GM10248 (cell line): ENCODE data around the gene TCEAL7.

ENCODE experiments used
- CTCF ChIA-PET: fragments of 300-600 bp; sonication (Branson Sonifier 250); formaldehyde crosslinking; extraction: SDS; loops from one replicate; lab custom pipeline; 2021; ENCODE audit warnings: antibody characterized with exemption; lab: Yijun Ruan, JAX
- POLR2A ChIA-PET: fragments of 350-650 bp; sonication (Branson Sonifier 250); formaldehyde crosslinking; extraction: SDS; loops from one replicate; lab custom pipeline; 2020; ENCODE audit warnings: antibody characterized with exemption; lab: Yijun Ruan, JAX
- DNase-seq: peaks from one replicate; pipeline ENCODE4 v3.0.0; 2012; ENCODE audit errors: extremely low spot score
- TF ChIP-seq, protein P1 (sequence below): IDR thresholded peaks from 2 replicates; pipeline ENCODE4 v1.5.1; 2012; ENCODE audit warnings: mild to moderate bottlenecking, low read depth; ENCODE audit errors: extremely low read depth, missing control alignments, control extremely low read depth

TCEAL7 gene

DNA sequence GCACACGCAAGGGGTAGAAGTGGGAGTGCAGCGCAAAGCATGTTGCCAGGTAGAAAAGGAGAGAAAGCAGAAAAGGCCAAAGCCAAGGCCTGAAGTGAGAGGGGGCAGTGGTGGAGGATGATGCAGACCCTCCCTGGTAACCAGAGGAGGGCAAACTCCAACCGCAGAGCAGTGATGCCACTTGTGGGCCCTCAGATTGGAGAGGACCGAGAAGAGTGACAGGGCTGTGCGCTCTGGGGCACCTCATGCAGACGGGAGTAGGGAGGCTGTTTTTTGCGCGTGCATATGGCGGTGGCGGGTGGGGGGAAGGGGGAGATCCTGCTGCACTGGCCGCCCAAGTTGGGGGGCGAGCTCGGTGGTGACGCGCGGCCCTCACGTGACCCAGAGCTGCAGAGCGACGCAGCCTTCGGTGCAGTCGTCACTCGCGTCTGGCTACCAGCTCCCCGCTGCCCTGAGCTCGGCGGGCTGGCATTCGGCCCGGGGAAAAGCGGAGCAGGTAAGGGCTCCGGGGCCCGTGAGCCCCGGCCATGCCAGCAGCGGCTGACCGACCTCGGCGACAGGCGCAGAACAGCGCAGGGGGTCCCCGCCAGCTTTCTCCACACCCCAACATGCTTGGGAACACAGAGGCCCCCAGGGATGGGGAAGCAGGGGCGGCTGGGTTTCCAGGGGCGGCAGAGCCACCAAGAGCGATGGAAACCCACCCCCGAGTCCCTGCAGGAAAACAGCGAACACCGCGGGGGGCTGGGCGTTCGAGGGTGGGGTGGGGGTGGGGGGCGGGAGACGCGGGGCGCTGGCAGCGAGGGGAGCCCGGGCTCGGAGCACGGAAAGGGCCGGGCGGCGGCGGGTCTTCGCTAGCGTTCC lies 46.3 kb downstream of the TCEAL7 start, which contains the start of gene BEX3:
TSS of gene BEX3 (plus strand) at position 421 of the 861 bp plus-strand sequence. CDS start 984 bp downstream, outside the sequence.
- POLR2A ChIA-PET: no interaction called here

DNA sequence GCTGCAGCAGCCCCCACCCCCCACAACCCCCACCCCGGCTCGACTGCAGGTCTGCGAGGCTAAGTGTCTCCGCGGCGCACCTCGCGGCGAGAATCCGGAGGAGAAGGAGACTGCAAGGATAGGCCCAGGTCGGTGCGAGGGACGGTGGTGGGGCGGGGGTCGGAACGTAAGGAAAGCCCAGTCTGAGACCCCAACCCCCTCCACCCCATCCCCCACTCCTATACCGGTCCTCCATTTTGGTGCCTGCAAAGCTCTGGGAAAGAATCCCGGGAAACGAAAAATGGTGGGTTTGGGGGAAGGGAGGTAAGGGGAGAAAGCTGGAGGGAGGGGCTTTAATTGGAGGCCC lies 46.9 kb downstream of the TCEAL7 start:
- CTCF ChIA-PET: no interaction called here
- TF ChIP-seq, protein P1, sequence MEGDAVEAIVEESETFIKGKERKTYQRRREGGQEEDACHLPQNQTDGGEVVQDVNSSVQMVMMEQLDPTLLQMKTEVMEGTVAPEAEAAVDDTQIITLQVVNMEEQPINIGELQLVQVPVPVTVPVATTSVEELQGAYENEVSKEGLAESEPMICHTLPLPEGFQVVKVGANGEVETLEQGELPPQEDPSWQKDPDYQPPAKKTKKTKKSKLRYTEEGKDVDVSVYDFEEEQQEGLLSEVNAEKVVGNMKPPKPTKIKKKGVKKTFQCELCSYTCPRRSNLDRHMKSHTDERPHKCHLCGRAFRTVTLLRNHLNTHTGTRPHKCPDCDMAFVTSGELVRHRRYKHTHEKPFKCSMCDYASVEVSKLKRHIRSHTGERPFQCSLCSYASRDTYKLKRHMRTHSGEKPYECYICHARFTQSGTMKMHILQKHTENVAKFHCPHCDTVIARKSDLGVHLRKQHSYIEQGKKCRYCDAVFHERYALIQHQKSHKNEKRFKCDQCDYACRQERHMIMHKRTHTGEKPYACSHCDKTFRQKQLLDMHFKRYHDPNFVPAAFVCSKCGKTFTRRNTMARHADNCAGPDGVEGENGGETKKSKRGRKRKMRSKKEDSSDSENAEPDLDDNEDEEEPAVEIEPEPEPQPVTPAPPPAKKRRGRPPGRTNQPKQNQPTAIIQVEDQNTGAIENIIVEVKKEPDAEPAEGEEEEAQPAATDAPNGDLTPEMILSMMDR: no peak
- no peak for DNase-seq
- POLR2A ChIA-PET: no interaction called here

More for the DNA sequence above, 46.3 kb downstream of the TCEAL7 start, which contains the start of gene BEX3:
- TF ChIP-seq, protein P1: no peak
- peak; percentile 9 for DNase-seq
- CTCF ChIA-PET: no interaction called here

DNA sequence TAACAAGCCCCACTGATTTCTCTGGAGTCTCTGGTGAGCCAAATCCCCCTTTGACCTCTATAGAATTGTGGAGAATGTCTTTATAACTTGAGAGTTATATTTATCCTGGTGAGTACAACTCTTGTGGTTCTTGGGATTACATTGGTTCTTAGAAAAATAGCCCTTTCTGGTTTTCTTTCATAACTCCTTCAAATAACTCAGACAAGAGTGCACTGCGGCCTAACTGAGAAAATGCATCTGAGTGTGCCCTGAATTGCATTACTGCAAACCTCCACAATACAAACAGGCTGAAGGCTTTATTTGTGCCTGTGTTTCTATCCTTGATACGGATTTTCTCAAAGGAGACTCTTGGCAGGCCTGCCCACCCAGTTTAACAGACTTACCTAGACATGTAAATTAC lies 49.0 kb downstream of the TCEAL7 start:
- TF ChIP-seq, protein P1: no peak
- ChIA-PET CTCF (no interaction called here), POLR2A (no interaction called here)
- DNase-seq: no peak
